Stimulated activated CD4-positive, alpha-beta T cell treated with anti-CD3 and anti-CD28 coated beads, Interleukin-1b, Interleukin-23, amount 100 ng/mL, for 4 hours (primary cell): ENCODE data around the gene RNF208.

Experiments used
- DNase-seq, 2 donors: peaks; one replicate each; pipeline ENCODE4 v3.0.0-alpha.2; 2020; ENCODE audit warnings: low read depth in 2 of 2

RNF208 gene

GRCh38 chr9:137176302-137177182, 45.5 kb downstream of the RNF208 start:
- DNase-seq, result no peak

- no peak for DNase-seq
These were observed 46.6 kb downstream of the RNF208 start for GRCh38 chr9:137175345-137175961.

- no peak for DNase-seq
These were observed 47.2 kb downstream of the RNF208 start for GRCh38 chr9:137174722-137175293.

- DNase-seq, result no peak
These were observed 48.0 kb downstream of the RNF208 start for GRCh38 chr9:137173796-137174664.

GRCh38 chr9:137172901-137173795, 48.9 kb downstream of the RNF208 start:
- DNase-seq, result no peak

- DNase-seq, result no peak
These were observed 50.7 kb downstream of the RNF208 start for GRCh38 chr9:137171149-137171900.

- no peak for DNase-seq
These were observed 51.4 kb downstream of the RNF208 start for GRCh38 chr9:137170486-137171148.
